ENCODE data around the gene MAGEA11.
"Not testable (repeated sequence)": the region's sequence is repeated elsewhere in the genome, so short reads cannot be mapped to it uniquely, and the experiment has no call there.

MAGEA11 gene

GRCh38 chrX:149759824-149760223 lies 48.0 kb downstream of the MAGEA11 start:
- no peak for DNase-seq (ENCODE audit: insufficient read length, low spot score)
- no peak for FAIRE-seq
- TF ChIP-seq SPI1 (IDR thresholded peaks at IDR 0.05; ENCODE audit: low read depth, low read length), result no peak
- no peak for TF ChIP-seq PAX5 (IDR thresholded peaks at IDR 0.05; ENCODE audit: insufficient read depth, low read length, severe bottlenecking)
- TF ChIP-seq POLR2A (IDR thresholded peaks at IDR 0.05; ENCODE audit: low read depth, low read length), result no peak
- TF ChIP-seq POU2F2 (IDR thresholded peaks at IDR 0.05; ENCODE audit: low read depth, low read length), result no peak
- no peak for TF ChIP-seq TAF1 (IDR thresholded peaks at IDR 0.05; ENCODE audit: low read depth, low read length)
- no peak for TF ChIP-seq POLR2AphosphoS5 (IDR thresholded peaks at IDR 0.05; ENCODE audit: low read depth, low read length)

GRCh38 chrX:149760965-149761364 lies 49.1 kb downstream of the MAGEA11 start:
- TF ChIP-seq POLR2AphosphoS5 (IDR thresholded peaks at IDR 0.05; ENCODE audit: low read depth, low read length) (no peak), TAF1 (IDR thresholded peaks at IDR 0.05; ENCODE audit: low read depth, low read length) (no peak), POU2F2 (IDR thresholded peaks at IDR 0.05; ENCODE audit: low read depth, low read length) (no peak), PAX5 (IDR thresholded peaks at IDR 0.05; ENCODE audit: insufficient read depth, low read length, severe bottlenecking) (no peak), POLR2A (IDR thresholded peaks at IDR 0.05; ENCODE audit: low read depth, low read length) (no peak), SPI1 (IDR thresholded peaks at IDR 0.05; ENCODE audit: low read depth, low read length) (no peak)
- FAIRE-seq, result no peak
- DNase-seq (ENCODE audit: insufficient read length, low spot score), result no peak

GRCh38 chrX:149761858-149762674 lies 50.2 kb downstream of the MAGEA11 start:
- DNase-seq (ENCODE audit: insufficient read length, low spot score); FAIRE-seq: not testable (repeated sequence)

- FAIRE-seq (no peak), DNase-seq (ENCODE audit: insufficient read length, low spot score) (no peak)
- TF ChIP-seq PAX5 (IDR thresholded peaks at IDR 0.05; ENCODE audit: insufficient read depth, low read length, severe bottlenecking), result no peak
- TF ChIP-seq SPI1 (IDR thresholded peaks at IDR 0.05; ENCODE audit: low read depth, low read length), result no peak
- no peak for TF ChIP-seq POU2F2 (IDR thresholded peaks at IDR 0.05; ENCODE audit: low read depth, low read length)
- TF ChIP-seq POLR2AphosphoS5 (IDR thresholded peaks at IDR 0.05; ENCODE audit: low read depth, low read length), result no peak
- no peak for TF ChIP-seq POLR2A (IDR thresholded peaks at IDR 0.05; ENCODE audit: low read depth, low read length)
- no peak for TF ChIP-seq TAF1 (IDR thresholded peaks at IDR 0.05; ENCODE audit: low read depth, low read length)
These were observed 51.1 kb downstream of the MAGEA11 start for GRCh38 chrX:149762696-149763614.
